Erythroblast (primary cell): ENCODE measurements around the gene NWD2.

Source experiments
- DNase-seq, 2 experiments: peaks; one replicate each; lab custom pipeline; 2025; lab: John Stamatoyannopoulos, UW
- GATA1 ChIP-seq: IDR thresholded peaks from 2 replicates; pipeline ENCODE4 v1.6.1; 2011; ENCODE audit warnings: low read depth, mild to moderate bottlenecking, control low read depth, low read length, moderate library complexity
- POLR2A ChIP-seq: IDR thresholded peaks from 2 replicates; pipeline ENCODE4 v1.6.1; 2011; ENCODE audit warnings: mild to moderate bottlenecking, low read length

The NWD2 gene

GRCh38 chr4:37447886-37448285 lies 203.3 kb downstream of the NWD2 start:
- DNase-seq = no peak
- no peak for TF ChIP-seq POLR2A
- no peak for TF ChIP-seq GATA1

DNA sequence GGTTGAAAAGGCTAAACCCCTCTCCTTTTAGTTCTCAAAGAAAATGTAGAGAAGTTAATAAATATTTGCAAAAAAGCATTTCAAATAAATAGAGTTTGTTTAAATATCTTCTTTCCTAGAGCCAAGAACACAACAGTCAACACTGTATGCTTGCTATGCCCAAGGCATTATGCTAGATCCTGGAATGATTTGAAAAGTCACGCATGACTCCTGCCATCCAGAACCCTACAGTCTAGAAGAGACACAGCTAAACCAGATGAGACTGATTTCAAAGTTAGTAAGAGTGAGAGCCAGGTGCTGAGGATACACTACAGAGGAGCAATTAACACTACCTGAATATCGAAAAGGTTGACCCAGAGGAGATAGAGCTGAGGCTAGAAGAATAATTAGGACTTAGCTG lies 205.8 kb downstream of the NWD2 start:
- no peak for TF ChIP-seq POLR2A
- no peak for TF ChIP-seq GATA1
- no peak for DNase-seq

DNA sequence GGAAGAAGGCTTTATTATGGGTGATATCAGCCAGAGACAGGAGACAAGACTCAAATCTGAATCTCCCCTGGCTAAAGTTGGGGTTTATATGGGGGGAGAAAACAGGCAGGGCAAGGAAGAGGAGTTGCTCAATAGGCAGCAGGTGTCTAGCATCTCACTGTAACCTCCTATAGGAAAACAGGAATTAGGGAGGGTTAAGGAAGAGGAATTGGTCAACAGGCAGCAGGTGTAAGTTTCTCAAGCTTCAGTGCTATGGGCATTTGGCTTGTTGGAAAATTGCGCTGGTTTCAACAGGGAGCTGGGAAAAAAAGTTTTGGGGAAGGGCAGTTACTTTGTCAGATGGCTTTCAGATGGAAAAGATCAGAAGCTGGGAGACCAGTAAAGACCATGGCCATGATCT lies 206.4 kb downstream of the NWD2 start:
- no peak for TF ChIP-seq GATA1
- no peak for TF ChIP-seq POLR2A
- no peak for DNase-seq

DNA sequence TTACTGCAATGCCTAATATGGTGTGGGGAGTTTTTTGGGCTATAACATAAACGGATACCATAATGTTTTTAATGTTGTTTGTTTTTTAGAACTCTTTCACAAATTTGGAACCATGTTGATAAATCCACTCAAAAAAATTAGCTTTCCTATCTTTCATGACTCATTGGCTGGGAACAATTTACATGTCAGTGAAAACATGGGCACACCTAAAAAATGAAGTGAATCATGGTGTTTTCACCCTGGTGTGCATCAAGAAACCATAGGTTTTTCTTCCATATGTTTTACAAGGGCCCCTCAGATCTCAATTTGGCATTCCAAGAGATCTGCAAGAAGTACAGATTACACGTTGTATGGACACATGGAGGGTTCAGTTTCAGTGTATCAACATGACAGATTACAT lies 207.1 kb downstream of the NWD2 start:
- no peak for DNase-seq
- TF ChIP-seq GATA1 (no peak), POLR2A (no peak)

- peak; percentile 44 to 52 for DNase-seq
- TF ChIP-seq POLR2A (no peak), GATA1 (no peak)
Observed at GRCh38 chr4:37452952-37453280, 208.4 kb downstream of the NWD2 start.

GRCh38 chr4:37453281-37453998 lies 208.9 kb downstream of the NWD2 start:
- peak in 1 of 2 experiments; percentile 7 for DNase-seq
- TF ChIP-seq POLR2A (no peak), GATA1 (no peak)

DNA sequence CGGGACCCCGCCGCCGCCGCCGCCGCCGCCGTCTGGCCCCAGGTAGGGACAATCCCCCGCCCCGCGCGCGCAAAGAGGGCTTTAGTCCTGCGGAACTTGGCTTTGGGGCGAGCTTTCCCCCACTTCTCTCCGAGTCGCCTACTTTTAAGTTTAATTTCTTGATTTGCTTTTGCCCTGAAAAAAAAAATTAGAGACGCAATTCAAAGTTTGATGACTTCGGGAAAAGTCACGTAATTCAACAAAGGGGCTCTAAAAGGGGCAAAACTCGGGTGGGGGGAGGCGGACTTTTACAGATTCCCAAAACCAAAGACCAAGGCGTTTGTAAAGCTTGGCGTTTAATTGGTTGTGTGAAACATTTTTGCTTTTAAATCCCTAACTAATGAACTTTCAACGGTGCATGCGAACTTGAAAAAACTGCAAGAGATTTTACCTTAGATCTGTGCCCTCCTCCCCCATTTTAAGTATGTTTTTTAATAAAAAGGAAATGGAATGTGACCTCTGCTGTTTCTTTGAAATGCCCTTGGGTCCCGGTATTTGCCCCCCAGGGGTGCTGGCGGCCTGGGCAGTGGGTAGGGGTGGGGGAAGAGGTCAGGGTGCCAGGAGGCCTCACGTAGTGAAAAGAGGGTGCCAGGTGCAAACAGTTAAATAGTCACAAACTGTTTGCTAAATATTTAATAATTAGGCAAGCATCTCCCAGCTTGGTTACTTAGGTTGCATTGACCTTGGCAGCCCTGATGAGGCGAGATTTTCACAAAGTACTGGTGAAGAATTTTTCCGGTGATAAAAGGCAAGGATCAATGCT lies 209.7 kb downstream of the NWD2 start:
- no peak for TF ChIP-seq GATA1
- no peak for DNase-seq

DNA sequence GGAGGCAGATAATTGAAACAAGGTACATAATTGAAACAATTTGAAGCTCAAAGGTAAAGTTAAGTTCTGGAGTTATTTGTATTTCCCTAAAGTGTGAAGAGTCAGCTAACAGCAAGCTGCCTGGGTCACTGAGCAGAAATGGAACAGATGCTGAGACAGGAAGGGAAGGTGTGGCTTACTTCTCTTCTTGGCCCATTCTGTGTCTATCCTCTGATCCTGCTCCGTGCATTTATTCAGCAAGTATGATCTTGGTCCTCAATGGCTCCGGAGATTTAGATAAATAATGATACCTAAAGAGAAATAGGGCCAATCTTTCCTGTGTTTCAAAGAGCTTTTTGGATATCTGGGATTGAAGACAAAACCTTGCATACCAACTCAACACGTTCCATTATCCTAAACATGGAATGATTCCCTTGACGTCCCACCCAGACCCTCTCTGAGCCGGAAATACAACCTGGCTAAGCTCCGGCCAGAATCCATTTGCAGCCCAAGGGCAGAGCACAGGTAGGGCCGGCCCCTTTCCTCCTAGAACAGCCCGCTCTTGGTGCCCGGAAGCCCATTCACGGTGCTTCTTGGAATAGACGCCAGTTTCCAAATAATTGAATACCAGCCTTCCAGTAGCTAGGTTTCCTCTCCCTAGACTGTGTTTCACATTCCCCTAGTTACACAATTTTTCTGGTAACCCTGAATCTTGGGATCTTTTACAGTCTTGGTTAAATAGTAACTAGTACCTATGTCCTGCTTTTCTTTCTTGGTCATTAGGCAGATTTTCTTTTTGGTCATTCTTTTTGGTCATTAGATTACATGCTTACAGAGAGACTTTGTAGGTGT lies 211.0 kb downstream of the NWD2 start:
- no peak for DNase-seq
- TF ChIP-seq POLR2A (no peak), GATA1 (no peak)

GRCh38 chr4:37461801-37462200 lies 217.3 kb downstream of the NWD2 start:
- TF ChIP-seq POLR2A = no peak
- TF ChIP-seq GATA1 = no peak

DNA sequence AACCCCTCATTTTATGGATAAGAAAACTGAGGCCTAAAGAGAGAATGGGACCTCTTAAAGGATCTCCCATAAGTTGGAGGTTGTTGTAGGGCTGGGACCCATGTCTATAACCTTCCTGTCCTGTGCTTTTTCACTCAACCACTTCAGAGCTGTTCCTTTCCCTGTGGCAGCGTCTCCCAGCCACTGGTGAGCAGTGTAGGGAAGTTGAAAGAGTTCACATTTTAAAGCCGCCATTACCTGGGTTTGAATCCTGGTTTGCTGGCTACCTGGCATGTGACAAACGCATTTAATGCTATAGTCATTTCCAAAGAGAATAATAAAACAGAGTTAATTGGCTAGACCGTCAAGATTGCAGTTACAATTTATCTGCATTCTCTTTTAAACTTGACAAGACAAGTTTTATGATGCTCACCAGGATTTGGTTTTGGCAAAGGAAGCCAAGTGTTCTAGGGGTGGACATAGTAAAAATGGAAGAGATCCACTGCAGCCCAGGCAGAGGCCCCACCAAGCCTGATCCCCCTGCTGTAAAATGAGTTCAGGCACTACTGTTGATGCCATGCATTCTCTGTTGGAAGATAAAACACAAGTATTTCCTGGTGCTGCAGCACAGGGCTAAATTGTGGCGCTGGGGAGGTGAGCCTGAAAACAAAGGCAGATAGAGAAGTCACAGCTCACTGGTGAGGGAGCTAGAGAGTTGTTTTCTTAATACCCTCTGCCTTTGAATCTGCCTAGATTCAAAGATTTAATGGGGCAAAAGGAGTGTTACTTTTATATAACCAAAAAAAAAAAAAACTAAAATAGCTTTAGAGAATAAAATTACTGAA lies 218.7 kb downstream of the NWD2 start:
- DNase-seq = no peak
- no peak for TF ChIP-seq GATA1
- no peak for TF ChIP-seq POLR2A

More at GRCh38 chr4:37461801-37462200, 217.3 kb downstream of the NWD2 start:
- DNase-seq = no peak

GRCh38 chr4:37464373-37465128 lies 220.0 kb downstream of the NWD2 start:
- no peak for TF ChIP-seq GATA1
- no peak for TF ChIP-seq POLR2A
- no peak for DNase-seq

DNA sequence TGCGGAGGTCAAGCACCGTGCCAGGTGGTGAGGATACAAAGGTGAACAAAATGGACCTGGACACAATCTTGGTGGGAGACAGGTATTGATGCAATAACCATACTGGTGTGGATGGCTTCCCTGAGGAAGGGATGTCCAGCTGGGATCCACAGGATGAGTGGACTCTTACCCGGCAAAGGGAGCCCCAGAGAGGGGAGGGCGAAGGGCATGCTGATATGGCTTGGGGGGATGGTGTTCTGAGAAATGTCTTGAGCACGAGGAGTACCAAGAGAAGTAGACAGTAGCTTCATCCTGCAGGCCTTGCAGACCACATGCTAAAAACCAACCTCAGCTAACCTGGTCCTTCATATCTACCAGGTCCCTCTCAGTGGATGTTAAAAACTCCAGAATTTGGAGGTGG lies 220.8 kb downstream of the NWD2 start:
- TF ChIP-seq POLR2A (no peak), GATA1 (no peak)

DNA sequence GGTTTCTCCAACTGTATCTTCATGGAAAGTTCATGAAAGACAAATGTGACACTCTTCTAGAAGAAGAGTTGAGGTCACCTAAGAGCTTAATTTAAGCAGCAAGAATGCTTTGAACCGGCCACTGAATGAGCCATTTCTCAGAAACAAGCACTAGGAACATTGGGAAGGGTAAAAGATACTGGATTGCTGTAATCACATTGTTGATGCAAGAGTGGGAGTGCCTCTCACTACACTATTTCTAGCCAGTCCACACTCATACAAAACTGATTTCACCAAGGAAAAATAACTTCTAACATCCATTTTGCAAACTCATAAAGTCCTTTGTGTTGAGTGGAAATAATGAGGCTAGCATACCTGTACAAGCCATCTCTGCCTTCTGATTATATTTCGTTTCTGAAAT lies 221.3 kb downstream of the NWD2 start:
- DNase-seq = no peak
- TF ChIP-seq POLR2A (no peak), GATA1 (no peak)

More for the DNA sequence above, 220.8 kb downstream of the NWD2 start:
- DNase-seq = no peak

- DNase-seq = no peak
- TF ChIP-seq POLR2A = no peak
- no peak for TF ChIP-seq GATA1
Observed at GRCh38 chr4:37467223-37467622, 222.7 kb downstream of the NWD2 start.
